Parathyroid adenoma (tissue), 2 donors: ENCODE measurements around the gene TTLL8.
A peak's percentile ranks its signal among the peaks of the same experiment; 100 is the strongest.

Source experiments
- H2AFZ ChIP-seq: fragments of 300-600 bp; sonication (generic); one replicate; pipeline ENCODE4 v1.7.0; 2017; ENCODE audit warnings: antibody characterized with exemption, mild to moderate bottlenecking
- H3K27ac ChIP-seq: fragments of 300-600 bp; sonication (generic); one replicate; pipeline ENCODE4 v1.7.0; 2017
- H3K27me3 ChIP-seq: fragments of 300-600 bp; sonication (generic); one replicate; pipeline ENCODE4 v1.7.0; 2017; ENCODE audit warnings: low read length; ENCODE audit not compliant: control insufficient read depth, insufficient read depth
- H3K36me3 ChIP-seq: fragments of 300-600 bp; sonication (generic); one replicate; pipeline ENCODE4 v1.7.0; 2017; ENCODE audit warnings: low read length; ENCODE audit not compliant: control insufficient read depth, insufficient read depth
- H3K4me1 ChIP-seq: fragments of 300-600 bp; sonication (generic); one replicate; pipeline ENCODE4 v1.7.0; 2017; ENCODE audit warnings: control low read depth
- H3K4me2 ChIP-seq: fragments of 300-600 bp; sonication (generic); one replicate; pipeline ENCODE4 v1.7.0; 2017; ENCODE audit warnings: low read length
- H3K4me3 ChIP-seq: fragments of 300-600 bp; sonication (generic); one replicate; pipeline ENCODE4 v1.7.0; 2017; ENCODE audit warnings: low read depth, low read length
- H3K79me2 ChIP-seq: fragments of 300-600 bp; sonication (generic); one replicate; pipeline ENCODE4 v1.7.0; 2017; ENCODE audit warnings: control low read depth
- H3K9ac ChIP-seq: fragments of 300-600 bp; sonication (generic); one replicate; pipeline ENCODE4 v1.7.0; 2017; ENCODE audit warnings: mild to moderate bottlenecking
- H3K9me3 ChIP-seq: fragments of 300-600 bp; sonication (generic); one replicate; pipeline ENCODE4 v1.7.0; 2017; ENCODE audit warnings: low read length; ENCODE audit not compliant: control insufficient read depth
- CTCF ChIP-seq: fragments of 300-600 bp; sonication (generic); IDR thresholded peaks from one replicate; pipeline ENCODE4 v1.7.0; 2017; ENCODE audit warnings: antibody characterized with exemption, mild to moderate bottlenecking
- donor health status: primary hyperparathyroidism.

Gene TTLL8

GRCh38 chr22:49975543-49976389, 82.3 kb downstream of the TTLL8 start:
- H3K4me3 ChIP-seq, result no peak overlapping the region
- no peak for TF ChIP-seq CTCF
- H3K36me3 ChIP-seq, result no peaks in the 10 kb centered on the region
- H3K27ac ChIP-seq, result no peak overlapping the region
- no peaks in the 10 kb centered on the region for H3K79me2 ChIP-seq
- no peak overlapping the region for H3K4me2 ChIP-seq
- no peaks in the 10 kb centered on the region for H3K4me1 ChIP-seq
- H3K27me3 ChIP-seq, result no peaks in the 10 kb centered on the region
- H3K9me3 ChIP-seq, result no peaks in the 10 kb centered on the region
- H2AFZ ChIP-seq, result no peak overlapping the region
- H3K9ac ChIP-seq, result no peak overlapping the region

GRCh38 chr22:49973018-49973961, 84.8 kb downstream of the TTLL8 start:
- Histone ChIP-seq H2AFZ (no peak overlapping the region), H3K27me3 (no peaks in the 10 kb centered on the region), H3K9ac (no peak overlapping the region), H3K4me1 (peaks cover 3% of the 10 kb centered on the region), H3K4me3 (no peak overlapping the region), H3K36me3 (no peaks in the 10 kb centered on the region), H3K4me2 (no peak overlapping the region), H3K79me2 (no peaks in the 10 kb centered on the region), H3K27ac (no peak overlapping the region), H3K9me3 (no peaks in the 10 kb centered on the region)
- TF ChIP-seq CTCF, result no peak

GRCh38 chr22:49972163-49973017, 85.7 kb downstream of the TTLL8 start:
- H3K4me1 ChIP-seq, result peaks cover 3% of the 10 kb centered on the region
- no peaks in the 10 kb centered on the region for H3K27me3 ChIP-seq
- no peak for TF ChIP-seq CTCF
- no peak overlapping the region for H3K27ac ChIP-seq
- H3K4me3 ChIP-seq, result no peak overlapping the region
- no peaks in the 10 kb centered on the region for H3K36me3 ChIP-seq
- H3K9ac ChIP-seq, result no peak overlapping the region
- no peaks in the 10 kb centered on the region for H3K9me3 ChIP-seq
- H2AFZ ChIP-seq, result no peak overlapping the region
- peak overlapping the region; percentile 80 for H3K4me2 ChIP-seq
- H3K79me2 ChIP-seq, result no peaks in the 10 kb centered on the region

GRCh38 chr22:49971232-49972162, 86.6 kb downstream of the TTLL8 start:
- Histone ChIP-seq H2AFZ (peak overlapping the region; percentile 89), H3K4me3 (peak overlapping the region; percentile 52), H3K27ac (peak overlapping the region; percentile 74), H3K36me3 (no peaks in the 10 kb centered on the region), H3K4me2 (peak overlapping the region; percentile 80), H3K4me1 (peaks cover 3% of the 10 kb centered on the region), H3K79me2 (no peaks in the 10 kb centered on the region), H3K9ac (peak overlapping the region; percentile 53), H3K9me3 (no peaks in the 10 kb centered on the region), H3K27me3 (no peaks in the 10 kb centered on the region)
- no peak for TF ChIP-seq CTCF
